GM19372 (cell line): Measurements from ENCODE around the gene CCNL2.

Source experiments
- ATAC-seq: cut with Tn5 transposase; IDR thresholded peaks from one replicate; pipeline ENCODE4 v1.9.1; 2021; ENCODE audit warnings: mild to moderate bottlenecking, low read depth, moderate library complexity; ENCODE audit not compliant: unreplicated experiment

Gene CCNL2

GRCh38 chr1:1347026-1347595 lies 52.0 kb downstream of the CCNL2 start:
- ATAC-seq: no peak

GRCh38 chr1:1346501-1346890 lies 52.6 kb downstream of the CCNL2 start:
- no peak for ATAC-seq

- ATAC-seq: no peak
Measured at GRCh38 chr1:1345860-1346500, 53.2 kb downstream of the CCNL2 start.

GRCh38 chr1:1345384-1345783 lies 53.8 kb downstream of the CCNL2 start:
- ATAC-seq: no peak

- no peak for ATAC-seq
Measured at GRCh38 chr1:1344655-1345361, 54.3 kb downstream of the CCNL2 start.

GRCh38 chr1:1343811-1344421 lies 55.2 kb downstream of the CCNL2 start:
- no peak for ATAC-seq

GRCh38 chr1:1342584-1343115 lies 56.5 kb downstream of the CCNL2 start:
- ATAC-seq: no peak

GRCh38 chr1:1342061-1342562 lies 57.0 kb downstream of the CCNL2 start:
- no peak for ATAC-seq

GRCh38 chr1:1341549-1342021 lies 57.5 kb downstream of the CCNL2 start:
- no peak for ATAC-seq

- ATAC-seq: no peak
Measured at GRCh38 chr1:1340791-1341548, 58.2 kb downstream of the CCNL2 start.

GRCh38 chr1:1340185-1340584 lies 59.0 kb downstream of the CCNL2 start:
- no peak for ATAC-seq

- ATAC-seq: no peak
Measured at GRCh38 chr1:1338278-1338677, 60.9 kb downstream of the CCNL2 start.

GRCh38 chr1:1337793-1338147 lies 61.4 kb downstream of the CCNL2 start:
- ATAC-seq: no peak

- no peak for ATAC-seq
Measured at GRCh38 chr1:1336931-1337792, 62.0 kb downstream of the CCNL2 start.

- ATAC-seq: no peak
Measured at GRCh38 chr1:1336446-1336845, 62.7 kb downstream of the CCNL2 start.

- no peak for ATAC-seq
Measured at GRCh38 chr1:1335792-1336248, 63.3 kb downstream of the CCNL2 start.
